ENCODE data around the gene ATP5F1A. TPM values are rescaled to one million over a fixed set of nuclear protein-coding genes. Genes with fewer than 3 reads are reported as not detected.

Gene ATP5F1A
- polyA plus RNA-seq, 1 experiment = 937 TPM

- CTCF ChIA-PET = no interaction called here
- Histone ChIP-seq H3K9me3 (ENCODE audit: control insufficient read depth, insufficient read depth, low read length) (no peaks in the 10 kb centered on the region), H3K27me3 (ENCODE audit: control insufficient read depth, insufficient read depth, low read length) (no peaks in the 10 kb centered on the region), H3K27ac (ENCODE audit: low read depth, low read length) (no peak overlapping the region), H3K4me3 (ENCODE audit: low read depth, low read length) (no peak overlapping the region)
- no peak for DNase-seq (ENCODE audit: low read depth, low spot score)
- POLR2A ChIA-PET = no interaction called here
- TF ChIP-seq CTCF (IDR thresholded peaks at IDR 0.05; ENCODE audit: low read depth, low read length) = no peak
These were observed 18.8 kb downstream of the ATP5F1A start for GRCh38 chr18:46079336-46079735.

GRCh38 chr18:46073474-46074331 is 24.4 kb downstream of the ATP5F1A start:
- peak; percentile 61 for TF ChIP-seq CTCF (IDR thresholded peaks at IDR 0.05; ENCODE audit: low read depth, low read length)
- POLR2A ChIA-PET = interaction anchor here (0.7 to 1.0 kb wide), 3 partner anchors 10 to 99 kb away, joined by 6 to 9 read pairs (median 6); no protein-coding TSS in a partner anchor
- DNase-seq (ENCODE audit: low read depth, low spot score) = no peak

GRCh38 chr18:46072959-46073358 is 25.1 kb downstream of the ATP5F1A start:
- no peak for DNase-seq (ENCODE audit: low read depth, low spot score)
- CTCF ChIA-PET = interaction anchor here (0.5 to 2.6 kb wide), 30 partner anchors 10 to 485 kb away, joined by 3 to 60 read pairs (median 4); no protein-coding TSS in a partner anchor
- TF ChIP-seq CTCF (IDR thresholded peaks at IDR 0.05; ENCODE audit: low read depth, low read length) = no peak
- no peaks in the 10 kb centered on the region for H3K27me3 ChIP-seq (ENCODE audit: control insufficient read depth, insufficient read depth, low read length)
- no peaks in the 10 kb centered on the region for H3K9me3 ChIP-seq (ENCODE audit: control insufficient read depth, insufficient read depth, low read length)
- H3K27ac ChIP-seq (ENCODE audit: low read depth, low read length) = no peak overlapping the region
- POLR2A ChIA-PET = interaction anchor here (0.6 kb wide), 1 partner anchor 84 kb away, joined by 4 read pairs; no protein-coding TSS in a partner anchor
- no peak overlapping the region for H3K4me3 ChIP-seq (ENCODE audit: low read depth, low read length)

More at GRCh38 chr18:46073474-46074331, 24.4 kb downstream of the ATP5F1A start:
- Histone ChIP-seq H3K4me3 (ENCODE audit: low read depth, low read length) (no peak overlapping the region), H3K9me3 (ENCODE audit: control insufficient read depth, insufficient read depth, low read length) (no peaks in the 10 kb centered on the region), H3K27ac (ENCODE audit: low read depth, low read length) (no peak overlapping the region), H3K27me3 (ENCODE audit: control insufficient read depth, insufficient read depth, low read length) (no peaks in the 10 kb centered on the region)
- CTCF ChIA-PET = interaction anchor here (0.7 to 2.6 kb wide), 48 partner anchors 10 to 454 kb away, joined by 3 to 60 read pairs (median 4); a partner anchor contains a TSS

- POLR2A ChIA-PET = interaction anchor here (0.6 kb wide), 1 partner anchor 84 kb away, joined by 4 read pairs; no protein-coding TSS in a partner anchor
- H3K27ac ChIP-seq (ENCODE audit: low read depth, low read length) = no peak overlapping the region
- 0 out of 2 replicates have a peak, but pooled peaks have one; percentile 14 for TF ChIP-seq CTCF (IDR thresholded peaks at IDR 0.05; ENCODE audit: low read depth, low read length)
- no peak for DNase-seq (ENCODE audit: low read depth, low spot score)
- peaks cover 2% of the 10 kb centered on the region; the same call in 1 of the 2 replicates for H3K9me3 ChIP-seq (ENCODE audit: control insufficient read depth, insufficient read depth, low read length)
- H3K4me3 ChIP-seq (ENCODE audit: low read depth, low read length) = peak overlapping the region; percentile 73
- H3K27me3 ChIP-seq (ENCODE audit: control insufficient read depth, insufficient read depth, low read length) = no peaks in the 10 kb centered on the region
- CTCF ChIA-PET = interaction anchor here (0.5 to 2.6 kb wide), 11 partner anchors 19 to 484 kb away, joined by 3 to 60 read pairs (median 9); no protein-coding TSS in a partner anchor
These were observed 25.7 kb downstream of the ATP5F1A start for GRCh38 chr18:46072376-46072867.

All from AG04450 (cell line).